K562 (cell line): ENCODE results near the gene ZNF575. TPM values are rescaled to one million over a fixed set of nuclear protein-coding genes. Genes with fewer than 3 reads are reported as not detected.

Source experiments
- CREB3L1 ChIP-seq: fragments of 450-650 bp; IDR thresholded peaks from 2 replicates; pipeline ENCODE4 v1.6.1; 2014; ENCODE audit warnings: low read depth, mild to moderate bottlenecking, moderate library complexity, borderline replicate concordance
- GATAD2B ChIP-seq: fragments of 450-650 bp; IDR thresholded peaks from 2 replicates; pipeline ENCODE4 v1.6.1; 2017; ENCODE audit warnings: mild to moderate bottlenecking, borderline replicate concordance
- HBP1 ChIP-seq: fragments of 450-650 bp; formaldehyde crosslinking; IDR thresholded peaks from 2 replicates; pipeline ENCODE4 v1.4.0; 2022; ENCODE audit warnings: missing genetic modification characterization
- MEIS2 ChIP-seq: fragments of 450-650 bp; IDR thresholded peaks from 2 replicates; pipeline ENCODE4 v1.6.1; 2014; ENCODE audit warnings: mild to moderate bottlenecking; ENCODE audit not compliant: partially characterized antibody
- MXI1 ChIP-seq: IDR thresholded peaks from 2 replicates; pipeline ENCODE4 v1.6.1; 2011; ENCODE audit warnings: low read depth, mild to moderate bottlenecking, improper control_type of control experiment, low read length
- NR1H2 ChIP-seq: sonication (generic); formaldehyde crosslinking; IDR thresholded peaks from 2 replicates; pipeline ENCODE4 v1.4.0; 2020; ENCODE audit warnings: mild to moderate bottlenecking, missing genetic modification reagents
- SMAD2 ChIP-seq: fragments of 150-350 bp; IDR thresholded peaks from 2 replicates; pipeline ENCODE4 v1.6.1; 2014; ENCODE audit warnings: low read depth, mild to moderate bottlenecking, low read length
- ZBTB49 ChIP-seq: sonication (generic); formaldehyde crosslinking; IDR thresholded peaks from 2 replicates; pipeline ENCODE4 v1.8.0; 2022; ENCODE audit warnings: missing genetic modification reagents, mild to moderate bottlenecking, borderline replicate concordance
- polyA plus RNA-seq, 8 experiments: library from polyadenylated mRNA; depleted of rRNA in 4 of 8; stranded (reverse) in 5 of 8; unstranded in 3 of 8; fragments of >200 nt; fragmentation: Nextera tagmentation in 2 of 8; fragmentation: Illumina TruSeq in 1 of 8; extraction: Ambion mirVana in 2 of 8; extraction: Trizol in 1 of 8; gene quantifications; 2 replicates each; pipeline versions ENCODE4 v1.2.1 to v1.2.3, GENCODE V29; 2011 to 2014; ENCODE audit warnings: inconsistent platforms in 1 of 8, missing spikeins in 1 of 8
- total RNA-seq, 7 experiments: library from RNA; depleted of rRNA in 6 of 7; stranded (reverse); fragments of >200 nt in 6 of 7; fragmentation: Illumina TruSeq in 2 of 7; extraction: Trizol in 2 of 7; gene quantifications; 2 replicates each; pipeline versions ENCODE4 v1.2.1 to v1.2.3, GENCODE V29; 2011 to 2021; ENCODE audit warnings: low replicate concordance in 1 of 7

ZNF575 gene
- total and polyA plus RNA-seq, 9 of the 15 experiments (the other 6 are each of a cell fraction or from before 2014, with no cell fraction given) = 0.20 to 0.98 (median 0.32) TPM; not detected in 6

GRCh38 chr19:43584484-43584883 lies 51.5 kb downstream of the ZNF575 start (continued):
- TF ChIP-seq SMAD2 (no peak), ZBTB49 (CRISPR knock-in tag) (no peak), MEIS2 (no peak), CREB3L1 (no peak), GATAD2B (no peak), NR1H2 (no peak), MXI1 (no peak), HBP1 (CRISPR knock-in tag) (no peak)

Other genes starting within 250 kb of the ZNF575 start
Only the 7 nearest of the 16 such genes appear.
- gene LYPD3, start 67.6 kb upstream of the ZNF575 start, total RNA-seq (2014; rRNA removed) = 0.18 and 0.20 TPM in 2 replicates
- not detected in 2 replicates for gene LYPD3, start 67.6 kb upstream of the ZNF575 start, total RNA-seq (2014; rRNA removed; fragmentation: Illumina TruSeq; extraction: Trizol)
- gene LYPD3, start 67.6 kb upstream of the ZNF575 start, total RNA-seq (2015; rRNA removed; fragmentation: Illumina TruSeq; extraction: Trizol) = 0.22 TPM in 1 of 2 replicates, not detected in the other
- 0.31 and 0.33 TPM in 2 replicates for gene LYPD3, start 67.6 kb upstream of the ZNF575 start, total RNA-seq (2021)
- 0.28 and 0.64 TPM in 2 replicates for gene LYPD3, start 67.6 kb upstream of the ZNF575 start, polyA plus RNA-seq (2011; rRNA removed)
- gene LYPD3, start 67.6 kb upstream of the ZNF575 start, polyA plus RNA-seq (2014; fragmentation: Illumina TruSeq; extraction: Trizol) = 0.26 and 0.27 TPM in 2 replicates
- gene LYPD3, start 67.6 kb upstream of the ZNF575 start, polyA plus RNA-seq (2014; fragmentation: Nextera tagmentation; extraction: Ambion mirVana) = under 1 TPM; 0.04 to 0.06 TPM
- gene LYPD3, start 67.6 kb upstream of the ZNF575 start, polyA plus RNA-seq (2014; rRNA removed) = 0.17 and 0.19 TPM in 2 replicates
- 23.5 and 28.0 TPM in 2 replicates for gene PHLDB3, start 28.4 kb upstream of the ZNF575 start, total RNA-seq (2014; rRNA removed)
- 1.1 and 1.6 TPM in 2 replicates for gene PHLDB3, start 28.4 kb upstream of the ZNF575 start, total RNA-seq (2014; rRNA removed; fragmentation: Illumina TruSeq; extraction: Trizol)
- gene PHLDB3, start 28.4 kb upstream of the ZNF575 start, total RNA-seq (2015; rRNA removed; fragmentation: Illumina TruSeq; extraction: Trizol) = 5.4 and 6.4 TPM in 2 replicates
- 11.8 and 12.7 TPM in 2 replicates for gene PHLDB3, start 28.4 kb upstream of the ZNF575 start, total RNA-seq (2021)
- gene PHLDB3, start 28.4 kb upstream of the ZNF575 start, polyA plus RNA-seq (2011; rRNA removed) = 3.5 and 6.1 TPM in 2 replicates
- gene PHLDB3, start 28.4 kb upstream of the ZNF575 start, polyA plus RNA-seq (2014; fragmentation: Illumina TruSeq; extraction: Trizol) = 3.9 and 6.7 TPM in 2 replicates
- under 1 TPM; 0.04 to 0.06 TPM for gene PHLDB3, start 28.4 kb upstream of the ZNF575 start, polyA plus RNA-seq (2014; fragmentation: Nextera tagmentation; extraction: Ambion mirVana)
- 5.2 and 11.4 TPM in 2 replicates for gene PHLDB3, start 28.4 kb upstream of the ZNF575 start, polyA plus RNA-seq (2014; rRNA removed)
- 15.7 and 17.1 TPM in 2 replicates for gene ETHE1, start 6.0 kb upstream of the ZNF575 start, total RNA-seq (2014; rRNA removed)
- gene ETHE1, start 6.0 kb upstream of the ZNF575 start, total RNA-seq (2014; rRNA removed; fragmentation: Illumina TruSeq; extraction: Trizol) = 5.2 and 5.9 TPM in 2 replicates
- gene ETHE1, start 6.0 kb upstream of the ZNF575 start, total RNA-seq (2015; rRNA removed; fragmentation: Illumina TruSeq; extraction: Trizol) = 8.8 and 10.2 TPM in 2 replicates
- gene ETHE1, start 6.0 kb upstream of the ZNF575 start, total RNA-seq (2021) = 9.1 and 13.0 TPM in 2 replicates
- 17.3 and 28.5 TPM in 2 replicates for gene ETHE1, start 6.0 kb upstream of the ZNF575 start, polyA plus RNA-seq (2011; rRNA removed)
- 10.2 and 13.8 TPM in 2 replicates for gene ETHE1, start 6.0 kb upstream of the ZNF575 start, polyA plus RNA-seq (2014; fragmentation: Illumina TruSeq; extraction: Trizol)
- gene ETHE1, start 6.0 kb upstream of the ZNF575 start, polyA plus RNA-seq (2014; fragmentation: Nextera tagmentation; extraction: Ambion mirVana) = 1 to 10 TPM; 2.9 to 5.4 TPM
- 19.1 and 21.0 TPM in 2 replicates for gene ETHE1, start 6.0 kb upstream of the ZNF575 start, polyA plus RNA-seq (2014; rRNA removed)
- gene XRCC1, start 42.3 kb downstream of the ZNF575 start, total RNA-seq (2014; rRNA removed) = 31.5 and 40.2 TPM in 2 replicates
- gene XRCC1, start 42.3 kb downstream of the ZNF575 start, total RNA-seq (2014; rRNA removed; fragmentation: Illumina TruSeq; extraction: Trizol) = 10.4 and 13.7 TPM in 2 replicates
- gene XRCC1, start 42.3 kb downstream of the ZNF575 start, total RNA-seq (2015; rRNA removed; fragmentation: Illumina TruSeq; extraction: Trizol) = 24.4 and 24.9 TPM in 2 replicates
- gene XRCC1, start 42.3 kb downstream of the ZNF575 start, total RNA-seq (2021) = 24.9 and 27.9 TPM in 2 replicates
- gene XRCC1, start 42.3 kb downstream of the ZNF575 start, polyA plus RNA-seq (2011; rRNA removed) = 21.8 and 23.3 TPM in 2 replicates
- gene XRCC1, start 42.3 kb downstream of the ZNF575 start, polyA plus RNA-seq (2014; fragmentation: Illumina TruSeq; extraction: Trizol) = 36.9 and 37.0 TPM in 2 replicates
- gene XRCC1, start 42.3 kb downstream of the ZNF575 start, polyA plus RNA-seq (2014; fragmentation: Nextera tagmentation; extraction: Ambion mirVana) = 1 to 10 TPM; 1.5 to 5.2 TPM
- gene XRCC1, start 42.3 kb downstream of the ZNF575 start, polyA plus RNA-seq (2014; rRNA removed) = 33.8 and 34.9 TPM in 2 replicates
- gene PINLYP, start 42.6 kb downstream of the ZNF575 start, total RNA-seq (2014; rRNA removed) = 1.1 TPM in 2 replicates
- gene PINLYP, start 42.6 kb downstream of the ZNF575 start, total RNA-seq (2014; rRNA removed; fragmentation: Illumina TruSeq; extraction: Trizol) = 1.1 and 1.7 TPM in 2 replicates
- gene PINLYP, start 42.6 kb downstream of the ZNF575 start, total RNA-seq (2015; rRNA removed; fragmentation: Illumina TruSeq; extraction: Trizol) = 2.2 and 2.7 TPM in 2 replicates
- 1.00 and 2.4 TPM in 2 replicates for gene PINLYP, start 42.6 kb downstream of the ZNF575 start, total RNA-seq (2021)
- gene PINLYP, start 42.6 kb downstream of the ZNF575 start, polyA plus RNA-seq (2011; rRNA removed) = 1.0 and 1.5 TPM in 2 replicates
- gene PINLYP, start 42.6 kb downstream of the ZNF575 start, polyA plus RNA-seq (2014; fragmentation: Illumina TruSeq; extraction: Trizol) = 2.8 and 4.7 TPM in 2 replicates
- gene PINLYP, start 42.6 kb downstream of the ZNF575 start, polyA plus RNA-seq (2014; fragmentation: Nextera tagmentation; extraction: Ambion mirVana) = 1 to 10 TPM; 4.6 to 6.0 TPM
- 6.7 and 8.0 TPM in 2 replicates for gene PINLYP, start 42.6 kb downstream of the ZNF575 start, polyA plus RNA-seq (2014; rRNA removed)
- 5.3 and 7.3 TPM in 2 replicates for gene IRGQ, start 62.9 kb downstream of the ZNF575 start, total RNA-seq (2014; rRNA removed)
- 8.8 and 9.6 TPM in 2 replicates for gene IRGQ, start 62.9 kb downstream of the ZNF575 start, total RNA-seq (2014; rRNA removed; fragmentation: Illumina TruSeq; extraction: Trizol)
- gene IRGQ, start 62.9 kb downstream of the ZNF575 start, total RNA-seq (2015; rRNA removed; fragmentation: Illumina TruSeq; extraction: Trizol) = 7.8 and 7.9 TPM in 2 replicates
- gene IRGQ, start 62.9 kb downstream of the ZNF575 start, total RNA-seq (2021) = 16.8 and 19.2 TPM in 2 replicates
- 8.3 and 11.2 TPM in 2 replicates for gene IRGQ, start 62.9 kb downstream of the ZNF575 start, polyA plus RNA-seq (2011; rRNA removed)
- 3.4 and 5.1 TPM in 2 replicates for gene IRGQ, start 62.9 kb downstream of the ZNF575 start, polyA plus RNA-seq (2014; fragmentation: Illumina TruSeq; extraction: Trizol)
- 10 to 100 TPM in 1 of 2 experiments, 1 to 10 TPM in 1; 3.5 to 11.2 TPM for gene IRGQ, start 62.9 kb downstream of the ZNF575 start, polyA plus RNA-seq (2014; fragmentation: Nextera tagmentation; extraction: Ambion mirVana)
- gene IRGQ, start 62.9 kb downstream of the ZNF575 start, polyA plus RNA-seq (2014; rRNA removed) = 6.2 and 6.6 TPM in 2 replicates
- 7.1 and 16.2 TPM in 2 replicates for gene ZNF576, start 63.4 kb downstream of the ZNF575 start, total RNA-seq (2014; rRNA removed)
- gene ZNF576, start 63.4 kb downstream of the ZNF575 start, total RNA-seq (2014; rRNA removed; fragmentation: Illumina TruSeq; extraction: Trizol) = 5.6 and 6.8 TPM in 2 replicates
- 8.8 and 9.9 TPM in 2 replicates for gene ZNF576, start 63.4 kb downstream of the ZNF575 start, total RNA-seq (2015; rRNA removed; fragmentation: Illumina TruSeq; extraction: Trizol)
- 14.2 and 18.2 TPM in 2 replicates for gene ZNF576, start 63.4 kb downstream of the ZNF575 start, total RNA-seq (2021)
- gene ZNF576, start 63.4 kb downstream of the ZNF575 start, polyA plus RNA-seq (2011; rRNA removed) = 7.3 and 9.7 TPM in 2 replicates
- gene ZNF576, start 63.4 kb downstream of the ZNF575 start, polyA plus RNA-seq (2014; fragmentation: Illumina TruSeq; extraction: Trizol) = 12.5 and 12.7 TPM in 2 replicates
- 10 to 100 TPM; 12.2 to 18.2 TPM for gene ZNF576, start 63.4 kb downstream of the ZNF575 start, polyA plus RNA-seq (2014; fragmentation: Nextera tagmentation; extraction: Ambion mirVana)
- gene ZNF576, start 63.4 kb downstream of the ZNF575 start, polyA plus RNA-seq (2014; rRNA removed) = 12.8 and 17.4 TPM in 2 replicates